ENCODE data around the gene PIM1.

PIM1 gene

GRCh38 chr6:37138856-37139229 is 31.1 kb upstream of the PIM1 start:
- DNase-seq = no peak

GRCh38 chr6:37139230-37139962 is 30.6 kb upstream of the PIM1 start:
- no peak for DNase-seq

GRCh38 chr6:37140145-37140544 is 29.8 kb upstream of the PIM1 start:
- no peak for DNase-seq

- no peak for DNase-seq
These were observed 28.5 kb upstream of the PIM1 start for GRCh38 chr6:37141281-37142049.

- no peak for DNase-seq
These were observed 27.8 kb upstream of the PIM1 start for GRCh38 chr6:37142050-37142614.

GRCh38 chr6:37143585-37143984 is 26.4 kb upstream of the PIM1 start:
- no peak for DNase-seq

- DNase-seq = no peak
These were observed 24.5 kb upstream of the PIM1 start for GRCh38 chr6:37145443-37145842.

- DNase-seq = no peak
These were observed 23.2 kb upstream of the PIM1 start for GRCh38 chr6:37146735-37147157.

GRCh38 chr6:37149745-37150144 is 20.2 kb upstream of the PIM1 start:
- no peak for DNase-seq

- no peak for DNase-seq
These were observed 19.6 kb upstream of the PIM1 start for GRCh38 chr6:37150314-37150713.

- peak; percentile 66 for DNase-seq
These were observed 14.3 kb upstream of the PIM1 start for GRCh38 chr6:37155394-37156312.

- DNase-seq = no peak
These were observed 11.4 kb upstream of the PIM1 start for GRCh38 chr6:37158508-37158907.

- DNase-seq = peak; percentile 13
These were observed 8.8 kb upstream of the PIM1 start for GRCh38 chr6:37160922-37161778.

GRCh38 chr6:37162740-37163139 is 7.2 kb upstream of the PIM1 start:
- DNase-seq = no peak

- no peak for DNase-seq
These were observed 1.7 kb upstream of the PIM1 start for GRCh38 chr6:37168163-37168758.

GRCh38 chr6:37168811-37169495 is 999 bp upstream of the PIM1 start:
- no peak for DNase-seq

GRCh38 chr6:37170273-37171200 is 585 bp downstream of the PIM1 start:
- DNase-seq = peak; percentile 63

GRCh38 chr6:37171201-37171969 is 1.4 kb downstream of the PIM1 start:
- DNase-seq = peak; percentile 43
